MM.1S (cell line): ENCODE results near the gene ZFP69B.

Experiments
- DNase-seq: peaks from one replicate; pipeline ENCODE4 v3.0.0-alpha.2; 2015
- H2AFZ ChIP-seq: fragments of 300-600 bp; sonication (generic); 2 replicates; pipeline ENCODE4 v1.6.0; 2016; ENCODE audit warnings: antibody characterized with exemption, low read length
- H3F3A ChIP-seq: fragments of 300-600 bp; sonication (generic); 2 replicates; pipeline ENCODE4 v1.6.1; 2016; ENCODE audit warnings: mild to moderate bottlenecking, antibody characterized with exemption, low read length, moderate library complexity, mixed read lengths; ENCODE audit not compliant: insufficient read depth
- H3K27ac ChIP-seq: fragments of 300-600 bp; sonication (generic); 2 replicates; pipeline ENCODE4 v1.5.1; 2016; ENCODE audit warnings: mild to moderate bottlenecking, low read length
- H3K27me3 ChIP-seq: fragments of 300-600 bp; sonication (generic); replicated peaks from 2 replicates; pipeline ENCODE4 v1.6.0; 2016; ENCODE audit warnings: low read length; ENCODE audit not compliant: insufficient read depth
- H3K36me3 ChIP-seq: fragments of 300-600 bp; sonication (generic); replicated peaks from 2 replicates; pipeline ENCODE4 v1.6.1; 2016; ENCODE audit warnings: mild to moderate bottlenecking, low read length, mixed read lengths; ENCODE audit not compliant: insufficient read depth
- H3K4me1 ChIP-seq: fragments of 300-600 bp; sonication (generic); 2 replicates; pipeline ENCODE4 v1.6.1; 2016; ENCODE audit warnings: low read length, mixed read lengths
- H3K4me2 ChIP-seq: fragments of 300-600 bp; sonication (generic); 2 replicates; pipeline ENCODE4 v1.6.0; 2016; ENCODE audit warnings: low read depth, low read length
- H3K4me3 ChIP-seq: fragments of 300-600 bp; sonication (generic); 2 replicates; pipeline ENCODE4 v1.5.1; 2016; ENCODE audit warnings: low read length, mixed read lengths
- H3K79me2 ChIP-seq: fragments of 300-600 bp; sonication (generic); 2 replicates; pipeline ENCODE4 v1.6.1; 2016; ENCODE audit warnings: mixed run types, low read length, mixed read lengths
- H3K9ac ChIP-seq: fragments of 300-600 bp; sonication (generic); 2 replicates; pipeline ENCODE4 v1.6.1; 2016; ENCODE audit warnings: low read length, mixed read lengths
- H3K9me2 ChIP-seq: fragments of 300-600 bp; sonication (generic); replicated peaks from 2 replicates; pipeline ENCODE4 v1.6.1; 2016; ENCODE audit warnings: mild to moderate bottlenecking, low read length, mixed read lengths; ENCODE audit not compliant: insufficient read depth
- H3K9me3 ChIP-seq: fragments of 300-600 bp; sonication (generic); replicated peaks from 2 replicates; pipeline ENCODE4 v1.6.1; 2016; ENCODE audit warnings: mild to moderate bottlenecking, low read length, mixed read lengths; ENCODE audit not compliant: insufficient read depth
- H4K20me1 ChIP-seq: fragments of 300-600 bp; sonication (generic); 2 replicates; pipeline ENCODE4 v1.6.1; 2016; ENCODE audit warnings: mild to moderate bottlenecking, low read length, moderate library complexity, mixed read lengths; ENCODE audit not compliant: insufficient read depth
- CTCF ChIP-seq: fragments of 300-600 bp; sonication (generic); IDR thresholded peaks from 2 replicates; pipeline ENCODE4 v1.5.1; 2016; ENCODE audit warnings: antibody characterized with exemption, low read length, mixed read lengths
- EZH2 ChIP-seq: fragments of 300-600 bp; sonication (generic); optimal IDR thresholded peaks from 2 replicates; pipeline ENCODE3; 2017; ENCODE audit warnings: low read depth, mild to moderate bottlenecking, antibody characterized with exemption, low read length, mixed read lengths
- EZH2phosphoT487 ChIP-seq: fragments of 300-600 bp; sonication (generic); IDR thresholded peaks from 2 replicates; pipeline ENCODE4 v1.6.1; 2018; ENCODE audit warnings: antibody characterized with exemption, low read length

The ZFP69B gene

GRCh38 chr1:40475268-40475667 is 25.0 kb downstream of the ZFP69B start:
- no peak overlapping the region for H3K4me3 ChIP-seq
- no peaks in the 10 kb centered on the region for H3K36me3 ChIP-seq
- no peak for DNase-seq
- H3K27ac ChIP-seq = no peak overlapping the region
- no peak overlapping the region for H3K4me2 ChIP-seq
- no peaks in the 10 kb centered on the region for H3K9me3 ChIP-seq
- no peak for TF ChIP-seq CTCF
- TF ChIP-seq EZH2phosphoT487 = no peak
- TF ChIP-seq EZH2 = no peak
- no peaks in the 10 kb centered on the region for H4K20me1 ChIP-seq
- H3K9ac ChIP-seq = no peak overlapping the region
- no peaks in the 10 kb centered on the region for H3F3A ChIP-seq
- no peak overlapping the region for H2AFZ ChIP-seq
- no peaks in the 10 kb centered on the region for H3K79me2 ChIP-seq
- 0 out of 2 replicates have a peak, but pooled peaks cover 6% of the 10 kb centered on the region for H3K4me1 ChIP-seq
- no peaks in the 10 kb centered on the region for H3K9me2 ChIP-seq
- H3K27me3 ChIP-seq = no peaks in the 10 kb centered on the region

DNA sequence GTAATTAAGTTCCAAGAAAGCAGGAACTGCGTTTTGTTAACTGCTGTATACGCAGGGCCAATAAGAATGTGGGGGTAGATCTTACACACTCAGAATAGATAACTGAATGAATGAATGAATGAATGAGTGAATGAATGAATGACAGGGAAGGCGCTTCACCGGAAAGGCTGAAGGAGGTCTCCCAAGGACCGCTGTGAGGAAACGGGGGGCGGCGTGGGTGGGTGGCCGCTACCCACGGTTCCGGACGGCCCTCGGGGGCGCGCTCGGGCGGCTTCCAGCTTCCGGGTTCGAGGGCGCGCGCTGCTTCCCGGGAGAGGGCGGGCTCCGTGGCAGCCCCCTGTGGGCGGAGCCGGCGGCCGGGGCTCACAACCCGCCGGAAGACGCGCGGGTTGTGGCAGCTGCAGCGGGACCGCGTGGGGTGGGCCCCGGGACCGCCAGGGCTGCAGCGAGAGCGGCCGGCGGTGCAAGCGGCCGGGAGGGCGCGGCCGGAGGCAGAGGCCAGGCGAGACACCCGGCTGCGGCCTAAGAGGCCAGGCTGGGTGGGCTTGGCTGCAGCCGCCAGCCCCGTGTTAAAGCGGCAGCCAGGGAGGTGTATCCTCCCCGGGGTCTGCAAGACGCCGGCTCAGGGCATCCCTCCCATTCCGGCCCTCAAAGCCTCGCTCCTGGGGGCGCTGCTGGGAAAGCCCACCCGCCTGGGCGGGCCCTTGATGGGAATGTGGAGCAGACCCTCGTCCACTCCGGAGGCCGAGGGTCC is 26.8 kb downstream of the ZFP69B start, which contains the start of gene ZFP69:
ZFP69 (plus strand) TSS at position 367 of the 754 bp plus-strand sequence. CDS start 2,072 bp downstream, outside the sequence.
- Histone ChIP-seq H3K9me2 (no peaks in the 10 kb centered on the region), H3K4me3 (peak within 1 kb of the TSS; percentile 95), H4K20me1 (no peaks in the 10 kb centered on the region), H2AFZ (peak within 1 kb of the TSS; percentile 100), H3K9ac (peak within 1 kb of the TSS; percentile 73; the same call in 1 of the 2 replicates), H3K27me3 (no peaks in the 10 kb centered on the region), H3K4me2 (peak within 1 kb of the TSS; percentile 96), H3K36me3 (no peaks in the 10 kb centered on the region), H3K9me3 (no peaks in the 10 kb centered on the region), H3K79me2 (no peaks in the 10 kb centered on the region), H3K4me1 (0 out of 2 replicates have a peak, but pooled peaks cover 6% of the 10 kb centered on the region), H3K27ac (no peak within 1 kb of the TSS), H3F3A (no peaks in the 10 kb centered on the region)
- peak; percentile 73 for DNase-seq
- TF ChIP-seq EZH2phosphoT487 (no peak), CTCF (no peak), EZH2 (no peak)

DNA sequence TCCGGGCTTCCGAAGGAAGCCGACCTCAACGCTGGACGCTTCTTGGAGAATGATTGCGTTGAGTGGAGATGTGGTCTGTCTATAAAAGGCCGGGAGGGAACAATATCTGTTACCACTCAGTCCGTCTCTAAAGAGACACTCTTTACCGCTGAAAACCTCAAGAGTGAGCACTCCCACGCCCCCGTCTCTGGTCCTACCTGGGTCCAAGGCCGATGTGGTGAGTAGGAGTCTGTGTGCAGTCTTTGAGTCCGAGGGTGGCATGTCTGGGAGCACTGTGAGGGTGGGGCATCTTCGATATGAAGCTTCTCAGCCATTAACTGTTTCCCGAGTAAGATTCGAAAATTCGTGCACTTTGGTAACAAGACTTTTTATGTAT is 27.4 kb downstream of the ZFP69B start:
- Histone ChIP-seq H3K4me1 (0 out of 2 replicates have a peak, but pooled peaks cover 6% of the 10 kb centered on the region), H3K9me2 (no peaks in the 10 kb centered on the region), H3F3A (no peaks in the 10 kb centered on the region), H3K4me3 (peak overlapping the region; percentile 95), H3K79me2 (no peaks in the 10 kb centered on the region), H3K9ac (peak overlapping the region; percentile 73; the same call in 1 of the 2 replicates), H2AFZ (peak overlapping the region; percentile 100), H4K20me1 (no peaks in the 10 kb centered on the region), H3K9me3 (no peaks in the 10 kb centered on the region), H3K27me3 (no peaks in the 10 kb centered on the region), H3K4me2 (peak overlapping the region; percentile 96), H3K36me3 (no peaks in the 10 kb centered on the region), H3K27ac (no peak overlapping the region)
- TF ChIP-seq EZH2 = no peak
- no peak for TF ChIP-seq EZH2phosphoT487
- no peak for TF ChIP-seq CTCF
- DNase-seq = no peak
